GM19455 (cell line): ENCODE data around the gene DRC7.
"Not testable (repeated sequence)": the region's sequence is repeated elsewhere in the genome, so short reads cannot be mapped to it uniquely, and the experiment has no call there.

ENCODE experiments used
- ATAC-seq: cut with Tn5 transposase; IDR thresholded peaks from one replicate; pipeline ENCODE4 v1.9.1; 2021; ENCODE audit not compliant: unreplicated experiment

The DRC7 gene

GRCh38 chr16:57711346-57711745 lies 16.7 kb downstream of the DRC7 start:
- ATAC-seq = no peak

- ATAC-seq = no peak
Measured at GRCh38 chr16:57711993-57712392, 17.4 kb downstream of the DRC7 start.

GRCh38 chr16:57712569-57712968 lies 18.0 kb downstream of the DRC7 start:
- not testable (repeated sequence) for ATAC-seq

GRCh38 chr16:57713596-57713995 lies 19.0 kb downstream of the DRC7 start:
- ATAC-seq = no peak

GRCh38 chr16:57714047-57714446 lies 19.4 kb downstream of the DRC7 start:
- no peak for ATAC-seq

- no peak for ATAC-seq
Measured at GRCh38 chr16:57720142-57720575, 25.6 kb downstream of the DRC7 start.

GRCh38 chr16:57721356-57722209 lies 27.0 kb downstream of the DRC7 start:
- ATAC-seq = no peak

- ATAC-seq = no peak
Measured at GRCh38 chr16:57722210-57722499, 27.5 kb downstream of the DRC7 start.

GRCh38 chr16:57722651-57723050 lies 28.0 kb downstream of the DRC7 start:
- ATAC-seq = no peak

- ATAC-seq = no peak
Measured at GRCh38 chr16:57723170-57723569, 28.6 kb downstream of the DRC7 start.

GRCh38 chr16:57724531-57724930 lies 29.9 kb downstream of the DRC7 start:
- ATAC-seq = no peak

- ATAC-seq = no peak
Measured at GRCh38 chr16:57725151-57725550, 30.5 kb downstream of the DRC7 start.

GRCh38 chr16:57725554-57725953 lies 30.9 kb downstream of the DRC7 start:
- ATAC-seq = no peak

GRCh38 chr16:57725976-57726375 lies 31.4 kb downstream of the DRC7 start:
- no peak for ATAC-seq

- ATAC-seq = no peak
Measured at GRCh38 chr16:57726433-57726947, 31.9 kb downstream of the DRC7 start.

GRCh38 chr16:57727610-57728009 lies 33.0 kb downstream of the DRC7 start:
- no peak for ATAC-seq

- ATAC-seq = no peak
Measured at GRCh38 chr16:57728336-57729181, 34.0 kb downstream of the DRC7 start.

- no peak for ATAC-seq
Measured at GRCh38 chr16:57729182-57729484, 34.5 kb downstream of the DRC7 start.

- ATAC-seq = not testable (repeated sequence)
Measured at GRCh38 chr16:57729852-57730251, 35.2 kb downstream of the DRC7 start.

- no peak for ATAC-seq
Measured at GRCh38 chr16:57730771-57731730, 36.4 kb downstream of the DRC7 start.

- no peak for ATAC-seq
Measured at GRCh38 chr16:57732037-57732436, 37.4 kb downstream of the DRC7 start.
